GM18505 (cell line): Measurements from ENCODE around the gene ROR2.

ENCODE experiments used
- ATAC-seq: cut with Tn5 transposase; IDR thresholded peaks from one replicate; pipeline ENCODE4 v1.9.1; 2021; ENCODE audit not compliant: unreplicated experiment
- POLR2A ChIP-seq: IDR thresholded peaks from 4 replicates; pipeline ENCODE4 v1.6.1; 2011; ENCODE audit warnings: borderline replicate concordance; ENCODE audit not compliant: insufficient read depth, insufficient read length; ENCODE audit errors: extremely low read depth

Gene ROR2

GRCh38 chr9:91963711-91964240 lies 13.7 kb upstream of the ROR2 start:
- no peak for TF ChIP-seq POLR2A
- ATAC-seq: no peak

GRCh38 chr9:91960367-91960766 lies 10.3 kb upstream of the ROR2 start:
- ATAC-seq: no peak
- no peak for TF ChIP-seq POLR2A

- TF ChIP-seq POLR2A: no peak
- no peak for ATAC-seq
These were observed 8.1 kb upstream of the ROR2 start for GRCh38 chr9:91958174-91958573.

- no peak for TF ChIP-seq POLR2A
- ATAC-seq: no peak
These were observed 4.9 kb upstream of the ROR2 start for GRCh38 chr9:91954841-91955471.

- no peak for ATAC-seq
- TF ChIP-seq POLR2A: no peak
These were observed 3.7 kb upstream of the ROR2 start for GRCh38 chr9:91953718-91954117.

- TF ChIP-seq POLR2A: no peak
- no peak for ATAC-seq
These were observed 2.0 kb upstream of the ROR2 start for GRCh38 chr9:91951944-91952520.

GRCh38 chr9:91949392-91949945 lies 559 bp downstream of the ROR2 start:
- no peak for TF ChIP-seq POLR2A
- no peak for ATAC-seq

- ATAC-seq: no peak
- TF ChIP-seq POLR2A: no peak
These were observed 1.2 kb downstream of the ROR2 start for GRCh38 chr9:91948597-91949391.

GRCh38 chr9:91948101-91948596 lies 1.9 kb downstream of the ROR2 start:
- ATAC-seq: no peak
- TF ChIP-seq POLR2A: no peak

- no peak for ATAC-seq
- no peak for TF ChIP-seq POLR2A
These were observed 3.2 kb downstream of the ROR2 start for GRCh38 chr9:91946653-91947488.

GRCh38 chr9:91946196-91946595 lies 3.8 kb downstream of the ROR2 start:
- no peak for ATAC-seq
- no peak for TF ChIP-seq POLR2A

- ATAC-seq: no peak
- no peak for TF ChIP-seq POLR2A
These were observed 4.5 kb downstream of the ROR2 start for GRCh38 chr9:91945277-91946085.

- no peak for ATAC-seq
- no peak for TF ChIP-seq POLR2A
These were observed 5.3 kb downstream of the ROR2 start for GRCh38 chr9:91944711-91945110.
